ENCODE data around the gene AKR1C8.
"Not testable (repeated sequence)": the region's sequence is repeated elsewhere in the genome, so short reads cannot be mapped to it uniquely, and the experiment has no call there.

Gene AKR1C8

GRCh38 chr10:5184987-5185775 is at the start of gene AKR1C8:
TSS of gene AKR1C8 (minus strand) at chr10:5185150. CDS start at chr10:5185104, 46 bp downstream.
- DNase-seq = no peak

- no peak for DNase-seq
Observed at GRCh38 chr10:5234106-5234860, 49.3 kb upstream of the AKR1C8 start.

DNA sequence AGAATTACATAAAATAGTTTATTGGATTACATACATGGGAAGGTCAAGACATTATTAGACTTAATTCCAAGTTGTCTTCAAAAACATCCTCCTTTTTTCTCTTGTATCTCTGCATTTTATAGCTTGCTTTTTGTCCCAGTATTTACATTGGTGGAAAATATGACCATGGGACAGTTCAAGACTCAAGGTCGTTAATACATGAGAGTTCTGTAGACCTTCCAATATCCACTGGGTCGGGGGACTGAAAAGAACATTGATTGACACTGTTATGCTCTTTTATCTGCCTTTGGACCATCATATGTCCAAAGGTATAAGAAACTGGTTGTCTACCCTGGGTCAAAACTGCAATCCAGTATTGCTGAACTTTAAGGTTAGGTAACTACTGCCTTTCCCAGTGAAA is 48.4 kb upstream of the AKR1C8 start:
- no peak for DNase-seq

GRCh38 chr10:5229019-5229418 is 44.1 kb upstream of the AKR1C8 start:
- no peak for DNase-seq

DNA sequence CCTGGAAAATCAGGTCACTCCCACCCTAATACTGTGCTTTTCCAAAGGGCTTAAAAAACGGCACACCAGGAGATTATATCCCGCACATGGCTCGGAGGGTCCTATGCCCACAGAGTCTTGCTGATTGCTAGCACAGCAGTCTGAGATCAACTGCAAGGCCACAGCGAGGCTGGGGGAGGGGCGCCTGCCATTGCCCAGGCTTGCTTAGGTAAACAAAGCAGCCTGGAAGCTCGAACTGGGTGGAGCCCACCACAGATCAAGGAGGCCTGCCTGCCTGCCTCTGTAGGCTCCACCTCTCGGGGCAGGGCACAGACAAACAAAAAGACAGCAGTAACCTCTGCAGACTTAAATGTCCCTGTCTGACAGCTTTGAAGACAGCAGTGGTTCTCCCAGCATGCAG is 38.0 kb upstream of the AKR1C8 start:
- DNase-seq = not testable (repeated sequence)

DNA sequence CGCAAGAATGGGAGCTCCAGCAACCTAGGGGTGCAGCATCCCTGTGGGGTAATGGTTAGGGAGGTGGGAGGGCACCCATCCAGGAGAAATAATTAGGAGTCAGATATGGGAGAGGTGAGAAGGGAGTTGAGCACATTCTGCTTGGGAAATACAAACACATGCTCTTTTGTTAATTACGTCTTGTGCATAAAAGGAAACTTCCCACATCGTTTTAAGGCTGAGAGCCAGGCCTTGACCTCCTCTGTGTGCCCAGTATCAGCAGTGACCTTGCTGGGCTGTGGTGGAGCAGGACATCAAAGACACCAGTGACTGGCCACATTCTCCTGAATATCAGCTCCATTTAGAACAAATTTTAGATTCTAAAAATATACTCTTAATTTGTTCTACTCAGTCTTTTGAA is 34.3 kb upstream of the AKR1C8 start:
- DNase-seq = no peak

DNA sequence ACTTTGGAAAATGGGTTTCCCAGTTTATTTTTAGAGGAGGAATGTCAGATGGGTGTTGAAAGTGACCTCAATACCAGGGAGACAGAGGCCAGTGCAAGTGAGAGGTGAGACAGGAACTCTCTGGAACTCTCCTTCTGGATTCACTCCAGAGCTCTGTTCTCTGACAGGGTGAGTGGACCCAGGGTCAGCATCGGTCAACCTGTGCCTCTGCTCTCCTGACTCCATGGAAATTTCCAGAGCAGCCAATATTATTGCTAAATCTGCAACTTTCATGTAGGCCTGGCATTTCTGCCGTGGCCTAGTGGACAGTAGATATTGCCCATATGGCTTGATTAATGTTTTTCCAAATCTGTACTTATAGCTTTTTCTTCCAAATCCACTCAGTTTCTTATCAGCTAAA is 31.9 kb upstream of the AKR1C8 start:
- no peak for DNase-seq

DNA sequence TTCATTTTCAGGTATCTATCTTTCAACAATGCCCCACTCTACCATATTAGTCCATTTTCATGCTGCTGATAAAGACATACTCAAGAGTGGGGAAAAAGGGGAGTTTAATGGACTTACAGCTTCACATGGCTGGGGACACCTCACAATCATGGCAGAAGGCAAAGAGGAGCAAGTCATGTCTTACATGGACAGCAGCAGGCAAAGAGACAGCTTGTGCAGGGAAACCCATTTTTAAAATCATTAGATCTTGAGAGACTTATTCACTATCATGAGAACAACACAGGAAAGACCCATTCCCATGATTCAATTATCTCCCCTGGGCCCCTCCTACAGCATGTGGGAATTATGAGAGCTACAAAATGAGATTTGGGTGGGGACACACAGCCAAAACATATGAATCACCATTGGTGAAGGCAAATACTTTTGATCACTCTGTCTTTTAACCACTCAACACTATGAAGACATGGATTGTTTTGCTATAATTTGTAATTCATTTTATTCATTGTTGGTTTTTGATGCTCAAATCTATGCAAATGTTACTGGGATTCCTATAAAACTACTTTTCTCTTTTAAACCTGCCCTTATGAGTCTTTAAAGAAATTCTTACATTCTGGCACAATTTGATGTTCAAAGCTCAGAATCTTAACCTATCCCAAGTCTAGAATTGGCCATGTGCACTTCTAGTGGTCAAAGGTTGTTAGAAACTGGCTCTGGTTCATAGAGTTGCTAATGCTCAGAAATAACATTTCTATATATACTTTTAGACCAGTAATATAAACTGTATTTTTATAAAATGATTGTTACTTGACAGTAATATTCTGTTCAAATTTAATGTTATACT is 27.0 kb upstream of the AKR1C8 start:
- DNase-seq = no peak

DNA sequence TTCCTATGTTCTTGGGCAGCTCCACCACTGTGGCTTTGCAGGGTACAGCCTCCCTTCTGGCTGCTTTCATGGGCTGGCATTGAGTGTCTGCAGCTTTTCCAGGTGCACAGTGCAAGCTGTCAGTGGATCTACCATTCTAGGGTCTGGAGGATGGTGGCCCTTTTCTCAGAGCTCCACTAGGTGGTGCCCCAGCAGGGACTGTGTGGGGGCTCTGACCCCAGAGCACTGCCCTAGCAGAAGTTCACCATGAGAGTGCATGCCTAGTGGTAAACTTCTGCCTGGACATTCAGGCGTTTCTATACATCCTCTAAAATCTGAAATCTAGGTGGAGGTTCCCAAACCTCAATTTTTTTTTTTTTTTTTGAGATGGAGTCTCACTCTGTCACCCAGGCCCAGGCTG is 25.3 kb upstream of the AKR1C8 start:
- DNase-seq = not testable (repeated sequence)

- DNase-seq = not testable (repeated sequence)
Observed at GRCh38 chr10:5209776-5210175, 24.8 kb upstream of the AKR1C8 start.

DNA sequence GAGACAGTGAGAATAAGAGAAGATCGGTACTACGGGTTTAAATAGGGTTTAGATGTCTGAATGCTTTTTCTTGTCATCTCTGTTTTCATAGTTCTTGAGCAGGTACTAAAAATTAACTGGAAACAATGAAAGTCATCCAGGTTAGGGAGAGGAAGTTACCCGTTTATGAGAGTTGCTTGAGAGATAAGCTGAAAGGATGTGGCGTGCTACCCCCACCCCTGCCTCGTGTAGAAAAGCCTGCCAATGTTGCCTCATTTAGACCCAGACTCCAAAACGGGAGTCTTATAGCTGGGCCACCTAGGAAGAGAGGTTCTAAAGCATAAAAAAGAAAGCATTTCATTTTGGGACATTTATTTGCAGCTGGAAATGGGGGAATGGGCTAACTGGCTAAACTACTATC is 21.8 kb upstream of the AKR1C8 start:
- DNase-seq = no peak

GRCh38 chr10:5199398-5199797 is 14.4 kb upstream of the AKR1C8 start:
- DNase-seq = no peak

GRCh38 chr10:5198386-5198785 is 13.4 kb upstream of the AKR1C8 start:
- no peak for DNase-seq

GRCh38 chr10:5196702-5197113 is 11.8 kb upstream of the AKR1C8 start, which contains the start of gene AKR1C4:
TSS of gene AKR1C4 (plus strand) at chr10:5196837. CDS start at chr10:5196868, 31 bp downstream.
- no peak for DNase-seq

- no peak for DNase-seq
Observed at GRCh38 chr10:5195727-5196374, 10.9 kb upstream of the AKR1C8 start.

GRCh38 chr10:5194431-5194830 is 9.5 kb upstream of the AKR1C8 start:
- no peak for DNase-seq

GRCh38 chr10:5188358-5188757 is 3.4 kb upstream of the AKR1C8 start:
- no peak for DNase-seq

DNA sequence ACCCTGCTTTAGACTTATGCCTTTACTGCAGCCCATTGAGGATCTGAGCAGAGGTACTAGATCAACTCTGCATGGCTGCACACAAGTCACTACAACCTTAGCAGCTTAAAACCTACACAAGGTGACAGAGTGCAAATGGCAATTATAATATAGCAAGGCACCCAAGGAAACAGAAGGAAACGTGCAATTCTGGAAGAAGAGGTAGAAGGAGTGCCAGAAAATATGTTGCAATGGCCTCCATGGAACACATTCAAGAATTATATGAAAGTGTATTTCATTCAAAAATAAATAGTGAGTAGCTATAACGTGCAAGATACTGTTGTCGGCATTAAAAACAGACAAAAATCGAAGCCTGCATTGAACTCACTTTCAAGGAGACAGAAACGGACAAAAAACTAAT is 2.9 kb upstream of the AKR1C8 start:
- no peak for DNase-seq

DNA sequence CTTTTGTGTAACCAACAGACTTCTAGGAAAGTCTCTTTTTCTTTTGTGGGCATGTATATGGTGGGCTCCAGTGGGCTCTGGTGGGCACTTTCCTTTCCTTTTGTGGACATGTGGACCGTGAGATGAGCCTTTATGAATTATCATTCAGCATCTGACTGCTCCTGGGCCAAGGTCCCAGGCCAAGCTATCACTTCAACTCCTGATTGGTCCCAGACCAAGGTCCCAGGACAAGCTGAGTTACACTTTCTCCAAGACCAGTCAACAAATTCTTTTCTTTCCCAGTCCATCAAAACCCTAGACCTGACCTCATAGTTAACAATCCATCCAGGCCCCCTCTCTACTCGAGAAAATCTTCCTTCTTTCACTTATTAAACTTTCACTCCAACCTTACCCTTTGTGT is 1.0 kb downstream of the AKR1C8 start:
- DNase-seq = no peak

GRCh38 chr10:5180503-5180902 is 4.4 kb downstream of the AKR1C8 start:
- DNase-seq = not testable (repeated sequence)

GRCh38 chr10:5175581-5175980 is 9.4 kb downstream of the AKR1C8 start:
- not testable (repeated sequence) for DNase-seq

DNA sequence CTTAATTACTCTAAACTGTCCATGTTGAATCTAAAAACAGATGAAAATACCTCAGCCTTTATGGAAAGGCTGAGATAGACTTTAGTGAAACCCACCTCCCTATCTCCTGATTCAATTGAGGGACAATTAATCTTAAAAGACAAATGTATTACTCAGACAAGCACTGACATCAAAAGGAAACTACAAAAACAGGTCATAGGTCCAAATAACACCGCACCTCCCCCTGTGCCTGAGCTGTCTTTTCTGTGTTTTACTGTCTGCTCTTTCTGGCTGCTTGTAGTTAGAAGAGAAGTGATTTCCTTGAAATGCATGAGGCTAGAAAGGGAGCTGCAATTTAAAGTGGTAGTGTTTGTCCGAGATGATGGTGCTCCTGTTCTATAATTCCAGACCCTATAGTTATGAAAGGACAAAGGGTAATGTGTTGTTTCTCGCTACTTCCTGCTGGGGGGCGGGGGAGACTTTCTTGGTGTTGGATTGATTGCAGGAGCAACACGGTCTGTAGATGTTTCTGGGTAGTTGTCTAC is 16.0 kb downstream of the AKR1C8 start:
- no peak for DNase-seq

Measured in NCI-H1048 (cell line).